ENCODE data around the gene PRODH2.
"Not testable (repeated sequence)": the region's sequence is repeated elsewhere in the genome, so short reads cannot be mapped to it uniquely, and the experiment has no call there.

PRODH2 gene

DNA sequence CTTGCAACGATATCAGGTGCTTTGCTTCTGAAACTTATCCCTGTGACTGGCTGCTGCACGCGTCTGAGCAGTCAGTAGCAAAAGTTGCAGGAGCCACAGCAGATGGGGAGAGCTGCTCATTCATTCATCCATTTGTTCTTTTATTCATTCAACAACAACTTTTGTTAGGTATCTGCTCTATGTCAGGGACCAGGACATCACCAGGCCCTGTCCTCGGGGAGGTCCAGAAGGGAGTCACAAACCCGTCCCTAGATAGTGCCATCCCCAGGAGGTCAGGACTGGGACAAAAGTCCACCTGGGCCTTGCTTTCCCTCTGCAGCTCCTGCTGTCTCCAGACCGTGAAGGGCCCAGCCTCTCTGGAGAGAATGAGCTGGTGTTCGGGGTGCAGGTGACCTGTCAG is 34.7 kb downstream of the PRODH2 start:
- no peak for DNase-seq

DNA sequence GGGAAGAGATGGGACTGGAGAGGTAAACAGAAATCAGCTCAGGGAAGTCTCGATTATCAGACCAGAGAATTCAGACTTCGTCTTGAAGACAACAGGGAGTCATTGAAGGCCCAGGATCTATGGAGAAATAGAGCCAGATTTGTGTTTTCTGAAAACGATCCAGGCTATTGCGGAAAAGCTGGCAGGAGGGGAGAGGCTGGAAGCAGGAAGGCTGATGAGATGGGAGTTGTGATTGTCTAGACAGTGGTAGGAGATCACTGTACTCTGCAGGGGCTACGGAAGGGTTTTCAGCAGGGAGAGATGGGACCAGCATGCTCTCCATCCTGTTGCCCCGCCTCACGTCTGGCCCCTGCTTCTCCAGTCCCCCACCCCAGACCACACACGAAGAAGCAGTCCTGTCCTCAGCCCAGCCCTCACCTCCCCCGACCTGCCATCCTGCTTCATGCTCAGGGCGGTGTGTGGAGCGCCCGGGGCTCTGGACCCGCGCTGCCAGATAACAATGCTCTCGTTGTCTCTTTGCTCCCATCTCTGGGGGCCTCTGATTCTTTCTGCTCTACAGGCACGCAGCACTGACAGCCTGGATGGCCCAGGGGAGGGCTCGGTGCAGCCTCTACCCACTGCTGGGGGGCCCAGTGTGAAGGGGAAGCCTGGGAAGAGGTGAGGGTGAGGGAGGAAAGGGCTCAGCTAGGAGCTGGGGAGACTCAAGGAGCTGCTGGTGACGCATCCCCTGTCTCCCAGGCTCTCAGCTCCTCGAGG is 35.4 kb downstream of the PRODH2 start:
- DNase-seq = no peak

DNA sequence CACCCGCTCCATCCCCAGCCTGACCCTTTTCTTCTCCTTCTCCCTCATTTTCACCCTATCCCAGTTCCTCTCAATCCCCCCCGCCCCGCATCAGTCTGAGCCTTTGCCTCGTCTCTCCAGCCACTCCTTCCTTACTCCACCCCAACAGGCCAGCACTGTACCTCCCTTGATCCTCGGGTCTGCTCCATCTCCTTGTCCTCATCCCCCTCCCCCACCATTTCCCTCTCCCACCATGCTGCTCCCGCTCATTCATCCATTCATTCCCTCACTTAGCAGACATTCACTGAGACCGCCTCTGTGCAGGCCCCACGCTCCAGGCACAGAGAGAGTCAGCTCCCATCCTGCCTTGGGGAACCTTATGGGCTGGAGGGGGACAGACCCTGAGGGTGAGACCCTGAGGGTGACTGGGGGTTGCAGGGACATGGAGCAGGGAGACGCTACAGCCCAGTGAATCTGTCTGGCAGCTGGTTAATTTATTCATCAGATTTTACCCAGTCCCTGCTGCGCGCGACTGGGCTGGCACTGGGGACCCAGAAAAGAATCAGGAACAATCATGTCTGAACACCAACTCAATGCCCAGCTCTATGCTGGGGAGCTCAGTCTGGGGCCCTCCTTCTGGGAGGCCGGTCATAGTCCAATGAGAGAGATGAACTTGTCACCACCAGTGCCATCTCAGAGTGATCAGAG is 36.4 kb downstream of the PRODH2 start:
- DNase-seq = no peak

- peak; percentile 99 for DNase-seq
Measured at GRCh38 chr19:35775298-35776101, 37.1 kb downstream of the PRODH2 start, which contains the start of gene ARHGAP33. Gene ARHGAP33, plus strand, starts transcription at chr19:35775564. Its CDS starts 95 bp downstream, at chr19:35775659.

GRCh38 chr19:35775046-35775297 is 37.7 kb downstream of the PRODH2 start:
- no peak for DNase-seq

DNA sequence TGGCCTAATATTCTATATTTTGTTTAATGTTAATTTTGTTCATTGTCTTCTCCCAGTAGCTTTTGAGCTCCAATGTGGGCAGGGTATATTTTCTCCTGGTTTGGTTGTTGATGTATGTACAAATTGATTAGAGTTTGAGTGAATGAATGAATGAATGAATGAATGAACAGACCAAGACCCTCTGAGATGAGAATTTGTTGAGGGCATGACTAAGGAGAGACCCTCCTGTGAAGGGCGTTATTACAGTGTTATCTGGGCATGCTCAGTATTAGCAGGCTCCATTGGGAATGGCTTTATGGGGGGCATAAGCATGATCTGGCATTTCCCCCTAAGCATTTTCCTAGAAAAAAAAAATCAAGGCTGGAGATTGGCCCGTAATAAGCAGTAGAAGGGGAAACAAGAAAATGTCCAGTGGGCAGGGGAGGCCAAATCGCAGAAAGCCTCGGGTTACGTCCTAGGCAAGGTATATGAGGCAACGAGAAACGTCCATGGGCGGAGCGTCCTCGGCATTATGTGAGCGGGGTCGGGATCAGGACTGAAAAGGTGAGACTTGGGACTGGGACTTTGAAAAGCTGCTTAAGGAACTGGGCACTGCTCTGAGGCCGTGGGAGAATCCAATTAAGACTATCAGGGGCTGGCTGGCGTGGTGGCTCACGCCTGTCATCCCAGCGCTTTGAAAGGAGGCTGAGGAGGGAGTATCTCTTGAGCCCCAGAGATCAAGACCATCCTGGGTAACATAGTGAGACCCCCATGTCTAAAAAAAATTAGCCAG is 38.2 kb downstream of the PRODH2 start:
- DNase-seq = no peak

- DNase-seq = no peak
Measured at GRCh38 chr19:35773020-35773806, 39.4 kb downstream of the PRODH2 start.

DNA sequence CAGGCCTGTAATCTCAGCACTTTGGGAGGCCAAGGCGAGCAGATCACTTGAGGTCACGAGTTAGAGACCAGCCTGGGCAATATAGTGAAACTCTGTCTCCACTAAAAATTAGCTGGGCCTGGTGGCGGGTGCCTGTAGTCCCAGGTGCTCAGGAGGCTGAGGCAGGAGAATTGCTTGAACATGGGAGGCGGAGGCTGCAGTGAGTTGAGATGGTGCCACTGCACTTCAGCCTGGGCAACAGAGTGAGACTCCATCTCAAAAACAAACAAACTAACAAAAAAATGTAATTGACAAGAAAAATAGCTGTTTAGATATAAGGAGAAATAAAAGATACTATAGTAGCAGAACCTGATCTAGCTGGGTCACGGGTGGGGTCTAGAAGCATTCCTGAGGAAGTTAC is 40.3 kb downstream of the PRODH2 start:
- DNase-seq = not testable (repeated sequence)

GRCh38 chr19:35768082-35768421 is 44.6 kb downstream of the PRODH2 start:
- no peak for DNase-seq

- DNase-seq = no peak
Measured at GRCh38 chr19:35767288-35768081, 45.2 kb downstream of the PRODH2 start.

DNA sequence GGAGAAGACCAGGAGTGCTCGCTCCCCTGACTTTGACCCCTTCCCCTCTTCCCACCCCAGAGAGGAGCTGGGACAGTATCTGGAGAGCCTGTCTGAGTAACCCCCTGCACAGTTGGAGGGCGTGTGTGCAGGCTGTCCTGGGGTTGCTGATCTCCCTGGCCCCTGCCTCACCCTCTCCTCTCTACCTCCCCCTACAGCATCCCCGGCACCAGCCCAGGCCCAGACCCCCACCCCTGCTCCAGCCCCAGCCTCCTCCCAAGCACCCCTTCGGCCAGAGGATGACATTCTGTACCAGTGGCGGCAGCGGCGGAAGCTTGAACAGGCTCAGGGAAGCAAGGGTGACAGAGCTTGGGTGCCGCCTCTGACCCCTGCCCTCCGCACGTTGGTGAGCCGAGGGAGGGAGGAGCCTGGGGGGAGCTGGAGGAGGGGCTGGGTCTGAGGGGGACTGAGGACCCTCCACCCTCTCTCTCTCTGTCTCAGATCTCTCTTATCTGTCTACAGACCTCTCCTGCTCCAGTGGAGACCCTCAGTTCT is 46.0 kb downstream of the PRODH2 start:
- DNase-seq = no peak

- DNase-seq = no peak
Measured at GRCh38 chr19:35764432-35765315, 48.0 kb downstream of the PRODH2 start.

DNA sequence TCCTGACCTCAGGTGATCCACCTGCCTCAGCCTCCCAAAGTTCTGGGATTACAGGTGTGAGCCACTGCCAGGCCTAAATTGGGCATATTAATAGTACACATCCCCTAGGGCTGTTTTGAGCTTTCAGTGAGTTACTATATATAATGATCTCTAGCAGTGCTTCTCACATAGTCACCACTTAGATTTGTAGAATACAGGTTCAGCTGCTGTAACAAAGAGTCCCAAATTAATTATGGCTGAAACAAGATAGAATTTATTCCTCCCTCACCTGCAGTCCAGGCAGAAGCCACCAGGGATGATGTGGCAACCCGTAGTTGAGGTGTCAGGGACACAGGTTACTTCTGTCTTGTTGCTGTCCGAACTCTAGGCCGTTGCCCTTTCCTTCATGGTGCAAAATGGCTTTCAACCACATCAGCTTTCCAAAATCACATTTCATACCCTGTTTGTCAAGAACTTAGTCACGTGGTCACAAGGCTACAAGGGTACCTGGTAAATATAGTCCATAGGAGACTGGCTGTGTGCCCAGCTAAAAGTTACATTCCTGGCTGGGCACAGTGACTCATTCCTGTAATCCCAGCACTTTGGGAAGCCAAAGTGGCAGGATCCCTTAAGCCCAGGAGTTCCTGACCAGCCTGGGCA is 51.8 kb downstream of the PRODH2 start:
- no peak for DNase-seq

DNA sequence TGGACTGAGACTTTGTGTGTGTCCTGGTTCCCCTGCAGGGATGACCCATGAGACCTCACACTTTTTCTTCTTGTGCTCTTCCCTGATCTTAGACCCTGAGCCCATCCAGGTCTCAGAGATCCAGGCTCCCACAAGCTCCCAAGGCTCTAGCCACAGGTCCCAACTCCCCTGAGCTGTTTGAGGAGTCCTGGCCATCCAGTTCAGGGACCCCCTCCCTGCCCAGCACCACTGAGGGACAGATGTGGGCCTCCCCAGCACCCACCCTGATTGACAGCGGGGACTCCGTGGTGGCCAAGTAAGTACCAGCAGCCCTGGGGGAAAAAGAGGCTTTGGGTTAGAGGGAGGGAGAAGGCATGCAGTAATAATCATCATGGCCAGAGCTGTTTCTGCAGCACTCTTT is 52.9 kb downstream of the PRODH2 start:
- DNase-seq = no peak

GRCh38 chr19:35757749-35758608 is 54.7 kb downstream of the PRODH2 start, which contains the start of gene PROSER3:
Gene PROSER3, plus strand, starts transcription at chr19:35758176. Its CDS starts 40 bp downstream, at chr19:35758216.
- peak; percentile 97 for DNase-seq

- DNase-seq = no peak
Measured at GRCh38 chr19:35757231-35757748, 55.4 kb downstream of the PRODH2 start.

- DNase-seq = no peak
Measured at GRCh38 chr19:35756377-35757230, 56.0 kb downstream of the PRODH2 start, which contains the start of gene HSPB6. Gene HSPB6, minus strand, starts transcription at chr19:35757029. Its CDS starts 21 bp downstream, at chr19:35757008.

Data from activated CD8-positive, alpha-beta memory T cell treated with anti-CD3 and anti-CD28 coated beads for 24 hours (primary cell).